A549 (cell line): ENCODE results near the gene ZDHHC17. TPM values are rescaled to one million over a fixed set of nuclear protein-coding genes. Genes with fewer than 3 reads are reported as not detected.

Experiments used
- ATAC-seq, 2 experiments: fragments of 200-7000 bp in 1 of 2; fragments of >200 bp in 1 of 2; cut with Nextera tagmentation in 1 of 2; cut with Tn5 transposase in 1 of 2; 3 replicates each; pipeline versions ENCODE4 v1.8.0 to v1.9.1; 2018 to 2020; ENCODE audit warnings: mild to moderate bottlenecking in 1 of 2, moderate library complexity in 1 of 2
- CTCF ChIA-PET: fragments of 300-600 bp; sonication (Branson Sonifier 250); formaldehyde crosslinking; extraction: SDS; loops from one replicate; lab custom pipeline; 2021; ENCODE audit warnings: antibody characterized with exemption, inconsistent platforms; lab: Yijun Ruan, JAX
- POLR2A ChIA-PET: fragments of 350-600 bp; formaldehyde crosslinking; extraction: SDS; loops from one replicate; lab custom pipeline; 2021; ENCODE audit warnings: antibody characterized with exemption, inconsistent platforms; lab: Yijun Ruan, JAX
- DNase-seq, 2 experiments: peaks; one replicate each; pipeline versions ENCODE4 v3.0.0 to v3.0.0-alpha.2; 2011 to 2016; ENCODE audit warnings: low read depth in 1 of 2, low spot score in 1 of 2
- FAIRE-seq: peaks from 2 replicates; lab custom pipeline; 2011; peaks lifted over from hg19 to GRCh38; lab: Jason Lieb, UNC
- H3K27ac ChIP-seq, 2 experiments: fragments of >200 bp; sonication (Bioruptor Twin); formaldehyde crosslinking; 3 replicates each; pipeline ENCODE4 v1.5.1; 2016 to 2017
- H3K4me1 ChIP-seq: fragments of >200 bp; sonication (Bioruptor Twin); formaldehyde crosslinking; 3 replicates; pipeline ENCODE4 v1.6.1; 2016
- H3K4me2 ChIP-seq: fragments of >200 bp; sonication (Bioruptor Twin); formaldehyde crosslinking; 3 replicates; pipeline ENCODE4 v1.6.1; 2016
- H3K4me3 ChIP-seq: fragments of >200 bp; sonication (Bioruptor Twin); formaldehyde crosslinking; 3 replicates; pipeline ENCODE4 v1.5.1; 2016
- H3K9me3 ChIP-seq: fragments of >200 bp; sonication (Bioruptor Twin); formaldehyde crosslinking; 3 replicates; pipeline ENCODE4 v1.6.1; 2016
- ATOH8 ChIP-seq: fragments of 250-450 bp; sonication (Bioruptor Pico); IDR thresholded peaks from 2 replicates; pipeline ENCODE4 v1.5.0; 2020; ENCODE audit warnings: low read depth, mild to moderate bottlenecking, moderate library complexity
- CHD4 ChIP-seq: fragments of 200-600 bp; sonication (generic); IDR thresholded peaks from 2 replicates; pipeline ENCODE4 v1.6.1; 2016; ENCODE audit warnings: antibody characterized with exemption, mild to moderate bottlenecking, borderline replicate concordance
- CTCF ChIP-seq: fragments of >200 bp; sonication (Bioruptor Twin); formaldehyde crosslinking; IDR thresholded peaks from 3 replicates; pipeline ENCODE4 v1.5.1; 2016
- E2F6 ChIP-seq: IDR thresholded peaks from 2 replicates; pipeline ENCODE4 v1.6.1; 2012; ENCODE audit warnings: low read depth, borderline replicate concordance
- EHF ChIP-seq: fragments of 250-450 bp; sonication (Bioruptor Pico); IDR thresholded peaks from 2 replicates; pipeline ENCODE4 v1.5.0; 2020; ENCODE audit warnings: mild to moderate bottlenecking
- EP300 ChIP-seq, 2 experiments: fragments of >200 bp; sonication (Bioruptor Twin); formaldehyde crosslinking; IDR thresholded peaks; 2 replicates in 1 of 2; 3 replicates in 1 of 2; pipeline ENCODE4 v1.6.1; 2016 to 2017
- FOXS1 ChIP-seq: fragments of 250-450 bp; sonication (Bioruptor Pico); IDR thresholded peaks from 2 replicates; pipeline ENCODE4 v1.5.0; 2020; ENCODE audit warnings: mild to moderate bottlenecking, moderate library complexity
- GATA3 ChIP-seq: IDR thresholded peaks from 2 replicates; pipeline ENCODE4 v1.6.1; 2012; ENCODE audit warnings: borderline replicate concordance
- HES2 ChIP-seq: fragments of >200 bp; sonication (Bioruptor Twin); formaldehyde crosslinking; IDR thresholded peaks from 2 replicates; pipeline ENCODE4 v1.6.1; 2016
- HOXA7 ChIP-seq: fragments of 250-450 bp; sonication (Bioruptor Pico); IDR thresholded peaks from 2 replicates; pipeline ENCODE4 v1.5.0; 2020; ENCODE audit warnings: mild to moderate bottlenecking, moderate library complexity
- HOXB13 ChIP-seq: fragments of 250-450 bp; sonication (Bioruptor Pico); IDR thresholded peaks from 2 replicates; pipeline ENCODE4 v1.5.0; 2020; ENCODE audit warnings: low read depth, mild to moderate bottlenecking, moderate library complexity
- JUN ChIP-seq, 2 experiments: fragments of >200 bp; sonication (Bioruptor Twin); formaldehyde crosslinking; IDR thresholded peaks; 2 replicates in 1 of 2; 3 replicates in 1 of 2; pipeline ENCODE4 v1.6.1; 2016 to 2017
- KDM5A ChIP-seq: fragments of 200-600 bp; sonication (generic); IDR thresholded peaks from 2 replicates; pipeline ENCODE4 v1.6.1; 2016; ENCODE audit warnings: antibody characterized with exemption, mild to moderate bottlenecking
- MAFK ChIP-seq: fragments of 450-650 bp; IDR thresholded peaks from 2 replicates; pipeline ENCODE4 v1.6.1; 2014; ENCODE audit not compliant: partially characterized antibody
- MAZ ChIP-seq: fragments of 150-350 bp; IDR thresholded peaks from 2 replicates; pipeline ENCODE4 v1.6.1; 2014; ENCODE audit warnings: antibody characterized with exemption, low read depth, low read length, borderline replicate concordance
- NFE2L2 ChIP-seq: fragments of 150-350 bp; conservative IDR thresholded peaks from 2 replicates; pipeline ENCODE4 v1.6.1; 2014; ENCODE audit warnings: low read length
- PBX3 ChIP-seq: IDR thresholded peaks from 2 replicates; pipeline ENCODE4 v1.6.1; 2012
- RAD21 ChIP-seq, 2 experiments: fragments of >200 bp in 1 of 2; sonication (Bioruptor Twin) in 1 of 2; formaldehyde crosslinking in 1 of 2; IDR thresholded peaks in 1 of 2; conservative IDR thresholded peaks in 1 of 2; 2 replicates in 1 of 2; 3 replicates in 1 of 2; pipeline ENCODE4 v1.6.1; 2012 to 2018; ENCODE audit warnings: inconsistent platforms in 1 of 2
- SMC3 ChIP-seq: fragments of >200 bp; sonication (Bioruptor Twin); formaldehyde crosslinking; IDR thresholded peaks from 3 replicates; pipeline ENCODE4 v1.6.1; 2018; ENCODE audit warnings: inconsistent platforms
- ZC3H11A ChIP-seq: fragments of 450-650 bp; IDR thresholded peaks from 2 replicates; pipeline ENCODE4 v1.6.1; 2014; ENCODE audit warnings: antibody characterized with exemption, mild to moderate bottlenecking
- ZFP36 ChIP-seq: fragments of 450-650 bp; IDR thresholded peaks from 2 replicates; pipeline ENCODE4 v1.6.1; 2014; ENCODE audit warnings: borderline replicate concordance; ENCODE audit not compliant: partially characterized antibody
- WGBS: methylation state at CpG from one replicate; pipeline ENCODE4 v1.1.6; 2017; ENCODE audit errors: missing lambda C conversion rate; 5-methylcytosine and 5-hydroxymethylcytosine counted together
- polyA plus RNA-seq, 4 experiments: library from polyadenylated mRNA; depleted of rRNA in 3 of 4; stranded (reverse); fragments of >200 nt; fragmentation: RNase III in 1 of 4; extraction: RNeasy Plus Mini Kit Qiagen cat#74134 plus additional on column Dnase treatment in 1 of 4; gene quantifications; 2 replicates in 3 of 4; 3 replicates in 1 of 4; pipeline ENCODE4 v1.2.3, GENCODE V29; 2011 to 2017

Gene ZDHHC17
- polyA plus RNA-seq, 2 of the 4 experiments (the other 2 are of a cell fraction), result 28.1 to 54.8 TPM

GRCh38 chr12:76786986-76787385 is 23.1 kb downstream of the ZDHHC17 start:
- H3K4me1 ChIP-seq, result no peaks in the 10 kb centered on the region
- DNase-seq (no peak), FAIRE-seq (no peak), ATAC-seq (no peak)
- H3K4me2 ChIP-seq, result no peak overlapping the region
- no peak overlapping the region for H3K4me3 ChIP-seq
- 94% methylated on average over 3 of the region's 3 CpGs for WGBS
- no peaks in the 10 kb centered on the region for H3K9me3 ChIP-seq
- no peak overlapping the region for H3K27ac ChIP-seq
- ChIA-PET POLR2A (no interaction called here), CTCF (no interaction called here)
- TF ChIP-seq MAZ (no peak), NFE2L2 (no peak), HOXA7 (CRISPR knock-in tag) (no peak), ZFP36 (no peak), E2F6 (no peak), JUN (IDR thresholded peaks at IDR 0.05) (no peak), EP300 (IDR thresholded peaks at IDR 0.05) (no peak)

GRCh38 chr12:76787689-76788088 is 23.8 kb downstream of the ZDHHC17 start:
- ATAC-seq (no peak), FAIRE-seq (no peak), DNase-seq (no peak)
- Histone ChIP-seq H3K27ac (no peak overlapping the region), H3K9me3 (no peaks in the 10 kb centered on the region), H3K4me3 (no peak overlapping the region), H3K4me2 (no peak overlapping the region), H3K4me1 (no peaks in the 10 kb centered on the region)
- whole genome bisulfite sequencing, result 85% methylated on average over 2 of the region's 2 CpGs
- CTCF ChIA-PET, result no interaction called here
- TF ChIP-seq HES2 (no peak), HOXB13 (CRISPR knock-in tag) (no peak), E2F6 (no peak), FOXS1 (no peak), PBX3 (no peak)
- POLR2A ChIA-PET, result no interaction called here

- H3K9me3 ChIP-seq, result no peaks in the 10 kb centered on the region
- H3K4me1 ChIP-seq, result no peaks in the 10 kb centered on the region
- 67% methylated on average over 3 of the region's 3 CpGs for WGBS
- H3K4me3 ChIP-seq, result no peak overlapping the region
- FAIRE-seq (no peak), DNase-seq (no peak)
- no peak for TF ChIP-seq ZC3H11A
- peak; percentile 91 for TF ChIP-seq MAFK
- TF ChIP-seq, all 56 proteins: peak for 1
- POLR2A ChIA-PET, result interaction anchor here (1.1 kb wide), 1 partner anchor 26 kb away, joined by 3 read pairs; the partner anchor contains the start of gene ZDHHC17
- ATAC-seq, result no peak
- CTCF ChIA-PET, result interaction anchor here (0.8 to 5.9 kb wide), 15 partner anchors 13 to 221 kb away, joined by 3 to 72 read pairs (median 7); no protein-coding TSS in a partner anchor
- H3K4me2 ChIP-seq, result no peak overlapping the region
- H3K27ac ChIP-seq, result no peak overlapping the region
Measured at GRCh38 chr12:76789335-76790050, 25.6 kb downstream of the ZDHHC17 start.

GRCh38 chr12:76790564-76791552 is 26.9 kb downstream of the ZDHHC17 start:
- peak; percentile 56 to 69; a peak in 4 of 6 replicates for ATAC-seq
- ChIA-PET POLR2A (no interaction called here), CTCF (interaction anchor here (0.6 to 5.9 kb wide), 36 partner anchors 9 to 231 kb away, joined by 3 to 72 read pairs (median 4); partner anchors contain the start of gene OSBPL8)
- Histone ChIP-seq H3K4me1 (no peaks in the 10 kb centered on the region), H3K9me3 (no peaks in the 10 kb centered on the region), H3K4me3 (no peak overlapping the region), H3K4me2 (peak overlapping the region; percentile 12; the same call in 1 of the 3 replicates), H3K27ac (no peak overlapping the region)
- FAIRE-seq, result peak; percentile 63
- peak; percentile 21 to 40 for DNase-seq
- no peak for TF ChIP-seq EHF (CRISPR knock-in tag)
- no peak for TF ChIP-seq ATOH8 (CRISPR knock-in tag)
- TF ChIP-seq GATA3, result no peak
- no peak for TF ChIP-seq KDM5A
- peak; percentile 85 to 91 for TF ChIP-seq RAD21 (conservative IDR thresholded peaks at IDR 0.05 in 1 of 2, IDR thresholded peaks at IDR 0.05 in 1 of 2)
- TF ChIP-seq CHD4, result no peak
- TF ChIP-seq SMC3, result peak; percentile 89
- peak; percentile 89 for TF ChIP-seq CTCF
- 24% methylated on average over 4 of the region's 4 CpGs for WGBS
